CD8-positive, alpha-beta memory T cell (primary cell): ENCODE results near the gene LSG1. TPM values are rescaled to one million over a fixed set of nuclear protein-coding genes. Genes with fewer than 3 reads are reported as not detected.

ENCODE experiments used
- CTCF ChIA-PET: fragments of 350-600 bp; sonication (Branson Sonifier 250); formaldehyde crosslinking; loops from one replicate; lab custom pipeline; 2021; ENCODE audit warnings: antibody characterized with exemption; lab: Charles Lee
- POLR2A ChIA-PET: fragments of 350-600 bp; sonication (Branson Sonifier 250); formaldehyde crosslinking; loops from one replicate; lab custom pipeline; 2021; ENCODE audit warnings: antibody characterized with exemption; lab: Charles Lee
- DNase-seq, 5 donors: peaks; one replicate each; pipeline versions ENCODE4 v3.0.0 to v3.0.0-alpha.2; 2020 to 2022; ENCODE audit warnings: mixed read lengths in 1 of 5
- H3K27ac ChIP-seq: one replicate; pipeline ENCODE4 v1.7.0; 2013; ENCODE audit warnings: low read depth, mild to moderate bottlenecking, low read length, moderate library complexity
- H3K27me3 ChIP-seq: 2 replicates; pipeline ENCODE4 v1.7.0; 2013; ENCODE audit warnings: low read length, mild to moderate bottlenecking; ENCODE audit not compliant: insufficient read depth, poor library complexity, severe bottlenecking
- H3K36me3 ChIP-seq: 2 replicates; pipeline ENCODE4 v1.7.0; 2013; ENCODE audit warnings: mild to moderate bottlenecking, low read length, moderate library complexity; ENCODE audit not compliant: insufficient read depth
- H3K4me1 ChIP-seq: 2 replicates; pipeline ENCODE4 v1.7.0; 2013; ENCODE audit warnings: mild to moderate bottlenecking, low read length, moderate library complexity; ENCODE audit not compliant: insufficient read depth
- H3K4me3 ChIP-seq: 2 replicates; pipeline ENCODE4 v1.7.0; 2013; ENCODE audit warnings: mild to moderate bottlenecking, low read length
- H3K9me3 ChIP-seq: 2 replicates; pipeline ENCODE4 v1.7.0; 2013; ENCODE audit warnings: mild to moderate bottlenecking, low read length
- H3K27ac Mint-ChIP-seq, 8 donors: one replicate each; pipeline ENCODE4 v1.8.0; 2020 to 2021; ENCODE audit warnings: mixed read lengths in 8 of 8, mild to moderate bottlenecking in 6 of 8, inconsistent platforms in 3 of 8, moderate library complexity in 3 of 8
- H3K27me3 Mint-ChIP-seq, 2 donors: one replicate each; pipeline ENCODE4 v1.8.0; 2020 to 2021; ENCODE audit warnings: mixed read lengths in 2 of 2, mild to moderate bottlenecking in 1 of 2, moderate library complexity in 1 of 2
- H3K36me3 Mint-ChIP-seq, 3 donors: one replicate each; pipeline ENCODE4 v1.8.0; 2020 to 2021; ENCODE audit warnings: mixed read lengths in 3 of 3, inconsistent platforms in 1 of 3, mild to moderate bottlenecking in 1 of 3
- H3K4me1 Mint-ChIP-seq, 3 donors: one replicate each; pipeline ENCODE4 v1.8.0; 2020 to 2021; ENCODE audit warnings: mixed read lengths in 3 of 3, inconsistent platforms in 1 of 3, mild to moderate bottlenecking in 1 of 3
- H3K4me3 Mint-ChIP-seq, 7 donors: one replicate each; pipeline ENCODE4 v1.8.0; 2020 to 2021; ENCODE audit warnings: mixed read lengths in 7 of 7, mild to moderate bottlenecking in 6 of 7, moderate library complexity in 4 of 7, inconsistent platforms in 2 of 7
- H3K9me3 Mint-ChIP-seq, 5 donors: one replicate each; pipeline ENCODE4 v1.8.0; 2020 to 2022; ENCODE audit warnings: mixed read lengths in 5 of 5, mild to moderate bottlenecking in 3 of 5, moderate library complexity in 2 of 5, inconsistent platforms in 1 of 5
- polyA plus RNA-seq: library from polyadenylated mRNA; unstranded; fragments of 300-500 nt; fragmentation: Illumina TruSeq; gene quantifications from one replicate; pipeline ENCODE4 v1.2.3, GENCODE V29; 2021
- total RNA-seq, 2 experiments: library from RNA; stranded (reverse); gene quantifications; one replicate each; pipeline ENCODE4 v1.2.3, GENCODE V29; 2021

LSG1 gene
- total and polyA plus RNA-seq, 3 experiments from 2014 or later: 39.3 to 68.8 (median 65.2) TPM

GRCh38 chr3:194604126-194604525 is 67.9 kb downstream of the LSG1 start:
- Histone ChIP-seq H3K27me3 (no peaks in the 10 kb centered on the region), H3K9me3 (no peaks in the 10 kb centered on the region), H3K27ac (no peak overlapping the region), H3K4me1 (no peaks in the 10 kb centered on the region), H3K36me3 (no peaks in the 10 kb centered on the region), H3K4me3 (no peak overlapping the region)
- H3K27me3 Mint-ChIP-seq: peaks cover 0 to 3% of the 10 kb centered on the region in 2 donors
- no peaks in the 10 kb centered on the region for H3K9me3 Mint-ChIP-seq
- no peak for DNase-seq
- POLR2A ChIA-PET: no interaction called here
- peaks cover 0 to 4% (median 3%) of the 10 kb centered on the region in 3 donors for H3K36me3 Mint-ChIP-seq
- no peak overlapping the region for H3K27ac Mint-ChIP-seq
- H3K4me1 Mint-ChIP-seq: no peaks in the 10 kb centered on the region
- CTCF ChIA-PET: no interaction called here
- no peak overlapping the region for H3K4me3 Mint-ChIP-seq

- Histone ChIP-seq H3K36me3 (no peaks in the 10 kb centered on the region), H3K9me3 (no peaks in the 10 kb centered on the region), H3K27ac (no peak overlapping the region), H3K4me3 (no peak overlapping the region), H3K4me1 (no peaks in the 10 kb centered on the region), H3K27me3 (no peaks in the 10 kb centered on the region)
- no peak overlapping the region for H3K4me3 Mint-ChIP-seq
- H3K4me1 Mint-ChIP-seq: no peaks in the 10 kb centered on the region
- POLR2A ChIA-PET: no interaction called here
- H3K36me3 Mint-ChIP-seq: peaks cover 0 to 4% (median 3%) of the 10 kb centered on the region in 3 donors
- DNase-seq: no peak
- H3K9me3 Mint-ChIP-seq: no peaks in the 10 kb centered on the region
- H3K27ac Mint-ChIP-seq: no peak overlapping the region
- H3K27me3 Mint-ChIP-seq: peaks cover 0 to 1% of the 10 kb centered on the region in 2 donors
- CTCF ChIA-PET: no interaction called here
Measured at GRCh38 chr3:194602669-194603171, 69.3 kb downstream of the LSG1 start.

- Mint-ChIP-seq H3K27me3 (no peaks in the 10 kb centered on the region), H3K27ac (peak overlapping the region in 1 of 8 donors; percentile 56), H3K36me3 (peaks cover 0 to 4% (median 3%) of the 10 kb centered on the region in 3 donors), H3K9me3 (no peaks in the 10 kb centered on the region), H3K4me1 (peaks cover 0 to 5% (median 5%) of the 10 kb centered on the region in 3 donors), H3K4me3 (no peak overlapping the region)
- no peaks in the 10 kb centered on the region for H3K9me3 ChIP-seq
- H3K27ac ChIP-seq: no peak overlapping the region
- H3K27me3 ChIP-seq: no peaks in the 10 kb centered on the region
- no peak overlapping the region for H3K4me3 ChIP-seq
- no peaks in the 10 kb centered on the region for H3K4me1 ChIP-seq
- H3K36me3 ChIP-seq: no peaks in the 10 kb centered on the region
- CTCF ChIA-PET: no interaction called here
- POLR2A ChIA-PET: no interaction called here
- DNase-seq: no peak
Measured at GRCh38 chr3:194598771-194599557, 73.0 kb downstream of the LSG1 start.

DNA sequence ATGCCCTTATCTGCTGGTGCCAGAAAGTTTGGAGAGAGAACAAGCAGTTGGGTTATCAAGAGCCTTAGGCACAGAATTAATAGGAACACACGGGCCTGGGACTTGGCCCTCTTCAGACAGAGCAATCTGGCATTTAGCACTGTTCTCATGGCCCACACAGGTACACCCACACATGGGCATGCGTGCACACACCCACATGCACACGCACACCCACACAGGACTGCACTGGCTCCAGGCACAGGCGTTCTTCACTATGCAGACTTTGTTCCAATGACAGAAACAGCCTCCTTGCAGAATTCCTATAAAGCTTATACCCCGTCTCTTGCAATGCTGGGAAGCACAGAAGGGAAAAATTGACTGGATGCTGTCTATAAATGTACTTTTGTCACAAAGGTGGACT is 75.1 kb downstream of the LSG1 start:
- Mint-ChIP-seq H3K27me3 (no peaks in the 10 kb centered on the region), H3K27ac (no peak overlapping the region), H3K4me3 (no peak overlapping the region), H3K9me3 (no peaks in the 10 kb centered on the region), H3K4me1 (peaks cover 0 to 5% (median 5%) of the 10 kb centered on the region in 3 donors), H3K36me3 (peaks cover 0 to 3% (median 2%) of the 10 kb centered on the region in 3 donors)
- no peaks in the 10 kb centered on the region for H3K4me1 ChIP-seq
- no peaks in the 10 kb centered on the region for H3K36me3 ChIP-seq
- CTCF ChIA-PET: no interaction called here
- no peaks in the 10 kb centered on the region for H3K9me3 ChIP-seq
- no peaks in the 10 kb centered on the region for H3K27me3 ChIP-seq
- DNase-seq: no peak
- H3K27ac ChIP-seq: no peak overlapping the region
- no peak overlapping the region for H3K4me3 ChIP-seq
- POLR2A ChIA-PET: no interaction called here

DNA sequence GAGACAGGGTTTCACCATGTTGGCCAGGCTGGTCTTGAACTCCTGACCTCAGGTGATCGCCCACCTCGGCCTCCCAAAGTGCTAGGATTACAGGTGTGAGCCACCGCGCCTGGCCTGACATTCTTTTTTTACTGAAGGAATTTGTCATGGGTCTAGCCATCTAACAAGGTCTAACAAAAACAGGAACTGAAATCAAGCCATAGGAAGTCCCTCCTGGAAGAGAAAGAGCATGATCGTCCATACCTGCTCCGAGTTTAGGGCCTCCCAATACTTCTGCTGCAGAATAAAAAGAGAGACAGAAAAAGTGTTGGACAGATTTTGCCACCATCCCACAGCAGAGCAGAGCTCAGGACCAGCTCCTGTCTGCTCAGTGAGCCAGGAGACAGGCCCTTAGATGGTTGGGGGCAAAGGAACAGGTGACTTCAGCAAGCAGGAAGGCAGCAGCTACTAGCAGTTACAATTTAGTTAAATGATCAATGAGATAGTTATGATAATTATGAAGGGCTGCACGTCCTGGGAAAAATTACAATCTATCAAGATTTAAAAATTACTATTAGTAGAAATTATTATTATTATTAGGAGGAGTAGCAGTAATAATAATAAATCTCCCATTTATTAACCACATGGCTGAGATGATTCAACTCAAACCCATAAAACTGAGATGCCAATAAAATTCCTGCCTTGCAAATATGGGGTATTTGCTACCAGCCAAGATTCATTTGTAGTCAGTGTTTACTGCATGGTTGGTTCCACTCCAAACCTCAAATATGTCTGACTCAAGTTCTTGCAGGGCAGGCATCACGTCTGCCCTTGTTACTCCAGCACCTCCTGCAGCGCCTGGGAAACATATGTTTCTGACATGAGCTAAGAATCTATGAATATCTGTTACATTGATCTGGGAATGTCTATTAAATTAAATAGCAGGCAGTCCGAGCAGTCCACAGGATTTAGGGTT is 78.9 kb downstream of the LSG1 start:
- POLR2A ChIA-PET: no interaction called here
- H3K27ac Mint-ChIP-seq: no peak overlapping the region

More for the DNA sequence above, 78.9 kb downstream of the LSG1 start:
- no peaks in the 10 kb centered on the region for H3K27me3 Mint-ChIP-seq
- H3K9me3 ChIP-seq: no peaks in the 10 kb centered on the region
- H3K4me3 Mint-ChIP-seq: no peak overlapping the region
- no peaks in the 10 kb centered on the region for H3K9me3 Mint-ChIP-seq
- no peak overlapping the region for H3K27ac ChIP-seq
- no peak overlapping the region for H3K4me3 ChIP-seq
- peaks cover 0 to 3% (median 2%) of the 10 kb centered on the region in 3 donors for H3K36me3 Mint-ChIP-seq
- peaks cover 0 to 5% (median 5%) of the 10 kb centered on the region in 3 donors for H3K4me1 Mint-ChIP-seq
- no peak for DNase-seq
- H3K27me3 ChIP-seq: no peaks in the 10 kb centered on the region
- H3K4me1 ChIP-seq: no peaks in the 10 kb centered on the region
- CTCF ChIA-PET: interaction anchor here (1.0 to 4.0 kb wide), 5 partner anchors 8 to 126 kb away, joined by 3 to 17 read pairs (median 4); no protein-coding TSS in a partner anchor
- no peaks in the 10 kb centered on the region for H3K36me3 ChIP-seq

Other genes with a start within 250 kb of the LSG1 start
- 100 to 1,000 TPM; 144 to 165 TPM for gene ATP13A3, start 185.2 kb downstream of the LSG1 start, total RNA-seq
- gene ATP13A3, start 185.2 kb downstream of the LSG1 start, polyA plus RNA-seq: 10.5 TPM
- gene TMEM44, start 38.8 kb downstream of the LSG1 start, total RNA-seq: 1 to 10 TPM; 3.0 to 5.7 TPM
- 2.6 TPM for gene TMEM44, start 38.8 kb downstream of the LSG1 start, polyA plus RNA-seq
- gene FAM43A, start 13.7 kb upstream of the LSG1 start, total RNA-seq: 10 to 100 TPM; 14.5 to 14.9 TPM
- gene FAM43A, start 13.7 kb upstream of the LSG1 start, polyA plus RNA-seq: 19.6 TPM